Measurements from ENCODE around the gene TTF1. TPM values are rescaled to one million over a fixed set of nuclear protein-coding genes. Genes with fewer than 3 reads are reported as not detected.

The TTF1 gene
- total RNA-seq, 1 experiment from 2014 or later, result 26.9 TPM

DNA sequence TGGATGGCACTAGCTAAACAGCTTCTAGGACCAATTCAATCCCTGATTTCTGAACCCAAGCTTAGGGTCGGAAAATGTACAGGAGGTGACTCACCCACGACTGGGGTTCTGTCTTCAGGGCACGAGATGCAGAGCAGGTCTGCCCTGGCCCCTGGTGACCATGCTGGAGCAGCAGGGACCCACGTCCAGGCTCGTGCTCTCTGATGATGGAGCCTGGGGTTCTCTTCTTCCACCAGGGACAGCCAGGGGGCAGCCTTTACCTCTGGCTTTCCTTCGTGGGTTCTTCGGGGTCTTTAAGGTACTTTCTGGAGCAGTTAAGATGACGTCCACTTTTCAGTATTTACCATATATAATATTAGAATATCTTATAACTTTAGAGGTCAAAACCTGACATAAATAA lies 5.4 kb upstream of the TTF1 start:
- Mint-ChIP-seq H3K27me3 (ENCODE audit: low read depth) (peaks cover 52% of the 10 kb centered on the region), H3K9me3 (no peaks in the 10 kb centered on the region; a peak in 1 of 5 replicates), H3K36me3 (ENCODE audit: insufficient read depth in 1 of 3, low read depth in 3 of 3) (no peaks in the 10 kb centered on the region; a peak in 1 of 7 replicates), H3K4me1 (peaks cover 32 to 42% of the 10 kb centered on the region in 2 experiments), H3K27ac (no peak overlapping the region), H3K4me3 (peak overlapping the region in 1 of 2 experiments; percentile 43; a peak in 1 of 5 replicates)
- no CpG with 5 or more reads among the region's 8 CpGs for WGBS (ENCODE audit: extremely low coverage, insufficient read length, low lambda C conversion rate)
- Histone ChIP-seq H3T11ph (ENCODE audit: low read length) (no peak overlapping the region), H3K14ac (ENCODE audit: insufficient read depth, low read length) (no peak overlapping the region), H4K8ac (replicated peaks; ENCODE audit: insufficient read length, low read depth, low read length) (no peak overlapping the region), H3K9me3 (ENCODE audit: control insufficient read depth, low read depth, low read length) (no peaks in the 10 kb centered on the region), H2BK5ac (ENCODE audit: insufficient read length, low read length) (no peak overlapping the region), H4K20me1 (ENCODE audit: control insufficient read depth, insufficient read depth, insufficient read length) (no peaks in the 10 kb centered on the region), H2BK120ac (ENCODE audit: low read depth, low read length, poor library complexity, severe bottlenecking) (no peak overlapping the region), H3K27ac (ENCODE audit: insufficient read length, low read depth, low read length) (no peak overlapping the region), H3K23ac (ENCODE audit: insufficient read length, low read depth, low read length) (no peak overlapping the region), H3K23me2 (ENCODE audit: insufficient read length, low read depth, low read length, poor library complexity, severe bottlenecking) (peaks cover 14% of the 10 kb centered on the region), H2AFZ (ENCODE audit: low read length) (no peak overlapping the region), H2BK15ac (ENCODE audit: low read depth, low read length) (no peak overlapping the region), H3K18ac (ENCODE audit: insufficient read length, low read depth, low read length) (no peak overlapping the region), H3K4me1 (ENCODE audit: insufficient read depth, low read length) (no peaks in the 10 kb centered on the region), H3K27me3 (ENCODE audit: insufficient read depth, low read length) (no peaks in the 10 kb centered on the region; the same call in 1 of the 2 replicates), H2AK5ac (ENCODE audit: insufficient read length, low read length) (no peak overlapping the region), H3K79me2 (ENCODE audit: insufficient read depth, low read length) (no peaks in the 10 kb centered on the region), H3K9ac (ENCODE audit: extremely low read depth, insufficient read length, low read length) (no peak overlapping the region), H3K56ac (ENCODE audit: insufficient read length, low read depth, low read length) (no peak overlapping the region), H4K91ac (ENCODE audit: insufficient read length, low read depth, low read length) (no peak overlapping the region), H3K4ac (ENCODE audit: low read depth, low read length) (no peak overlapping the region), H2BK20ac (ENCODE audit: low read depth, low read length, poor library complexity, severe bottlenecking) (no peak overlapping the region), H3K79me1 (ENCODE audit: insufficient read depth, low read depth, low read length, poor library complexity, severe bottlenecking) (no peaks in the 10 kb centered on the region), H2BK12ac (ENCODE audit: insufficient read length, low read depth, low read length) (no peak overlapping the region), H3K4me2 (ENCODE audit: insufficient read depth, insufficient read length, low read length) (no peak overlapping the region), H4K5ac (ENCODE audit: insufficient read length, low read depth, low read length) (no peak overlapping the region)
- DNase-seq, result peak; percentile 70
- TF ChIP-seq, protein P1, sequence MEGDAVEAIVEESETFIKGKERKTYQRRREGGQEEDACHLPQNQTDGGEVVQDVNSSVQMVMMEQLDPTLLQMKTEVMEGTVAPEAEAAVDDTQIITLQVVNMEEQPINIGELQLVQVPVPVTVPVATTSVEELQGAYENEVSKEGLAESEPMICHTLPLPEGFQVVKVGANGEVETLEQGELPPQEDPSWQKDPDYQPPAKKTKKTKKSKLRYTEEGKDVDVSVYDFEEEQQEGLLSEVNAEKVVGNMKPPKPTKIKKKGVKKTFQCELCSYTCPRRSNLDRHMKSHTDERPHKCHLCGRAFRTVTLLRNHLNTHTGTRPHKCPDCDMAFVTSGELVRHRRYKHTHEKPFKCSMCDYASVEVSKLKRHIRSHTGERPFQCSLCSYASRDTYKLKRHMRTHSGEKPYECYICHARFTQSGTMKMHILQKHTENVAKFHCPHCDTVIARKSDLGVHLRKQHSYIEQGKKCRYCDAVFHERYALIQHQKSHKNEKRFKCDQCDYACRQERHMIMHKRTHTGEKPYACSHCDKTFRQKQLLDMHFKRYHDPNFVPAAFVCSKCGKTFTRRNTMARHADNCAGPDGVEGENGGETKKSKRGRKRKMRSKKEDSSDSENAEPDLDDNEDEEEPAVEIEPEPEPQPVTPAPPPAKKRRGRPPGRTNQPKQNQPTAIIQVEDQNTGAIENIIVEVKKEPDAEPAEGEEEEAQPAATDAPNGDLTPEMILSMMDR (conservative IDR thresholded peaks at IDR 0.05), result peak; percentile 88
